Activated CD4-positive, alpha-beta T cell treated with anti-CD3 and anti-CD28 coated beads for 24 hours (primary cell): ENCODE results near the gene RBMS1.
A peak's percentile ranks its signal among the peaks of the same experiment; 100 is the strongest.

Source experiments
- DNase-seq, 2 donors: peaks; one replicate each; pipeline ENCODE4 v3.0.0-alpha.2; 2020; ENCODE audit warnings: low read depth in 2 of 2

The RBMS1 gene

GRCh38 chr2:160334028-160334741 is 159.4 kb downstream of the RBMS1 start:
- peak in 1 of 2 donors; percentile 18 for DNase-seq

- no peak for DNase-seq
Measured at GRCh38 chr2:160333324-160334027, 160.1 kb downstream of the RBMS1 start.

DNA sequence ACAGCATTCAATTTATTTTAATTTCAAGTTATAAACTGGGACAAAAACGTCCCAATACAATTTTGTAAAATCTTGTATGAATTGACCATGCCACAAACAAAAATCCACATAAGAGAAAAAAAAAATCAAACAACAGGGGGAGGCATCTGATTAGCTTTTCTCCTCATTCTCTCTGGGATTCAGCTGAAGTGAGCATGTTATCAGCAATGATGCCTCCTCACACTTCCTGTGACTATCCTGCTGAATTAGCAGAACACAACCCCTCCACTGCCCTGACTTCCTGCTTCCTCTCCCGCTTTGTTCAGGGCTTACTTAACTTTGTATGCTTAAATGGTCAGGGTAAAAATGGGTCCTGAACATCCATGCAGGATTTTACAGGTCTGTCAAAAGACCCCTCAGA is 161.3 kb downstream of the RBMS1 start:
- no peak for DNase-seq

- no peak for DNase-seq
Measured at GRCh38 chr2:160331258-160332025, 162.2 kb downstream of the RBMS1 start.

GRCh38 chr2:160328811-160329527 is 164.6 kb downstream of the RBMS1 start:
- DNase-seq: no peak

DNA sequence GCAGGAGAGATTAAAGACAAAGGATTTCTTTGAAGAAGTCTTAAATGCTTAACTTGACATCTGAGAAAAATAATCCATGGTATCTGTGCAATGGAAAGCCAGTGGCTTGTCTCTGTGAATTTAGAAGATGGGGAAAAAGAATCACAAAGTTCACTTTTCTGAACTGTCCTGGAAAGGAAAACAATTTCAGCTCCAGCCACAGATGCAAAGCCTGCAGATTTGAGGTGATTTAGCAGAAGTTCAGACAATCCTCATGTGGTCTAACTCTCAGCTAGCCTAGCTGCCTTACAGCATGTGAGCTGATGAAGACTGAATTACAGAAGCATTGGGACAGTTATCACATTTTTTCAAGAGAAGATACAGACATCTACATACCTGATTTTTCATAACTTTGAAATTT is 166.8 kb downstream of the RBMS1 start:
- no peak for DNase-seq

- DNase-seq: no peak
Measured at GRCh38 chr2:160325418-160325817, 168.2 kb downstream of the RBMS1 start.

DNA sequence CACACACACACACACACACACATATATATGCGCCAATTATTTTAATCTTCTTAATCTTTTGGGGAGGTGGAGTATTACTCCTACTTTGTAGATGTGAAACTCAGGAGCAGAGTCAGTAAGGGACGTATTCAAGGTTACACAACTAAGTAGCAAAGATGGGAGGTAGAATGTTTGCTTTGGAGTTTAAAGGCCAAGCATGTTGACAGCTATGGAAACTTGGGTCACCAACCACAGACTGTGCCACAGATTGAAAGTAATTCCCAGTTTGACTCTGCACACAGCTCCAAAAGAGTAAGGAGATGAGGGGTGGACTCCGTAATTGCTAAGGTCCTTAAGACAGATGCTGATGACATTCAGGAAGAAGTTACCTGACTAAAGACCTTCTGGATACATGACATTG is 168.7 kb downstream of the RBMS1 start:
- no peak for DNase-seq

DNA sequence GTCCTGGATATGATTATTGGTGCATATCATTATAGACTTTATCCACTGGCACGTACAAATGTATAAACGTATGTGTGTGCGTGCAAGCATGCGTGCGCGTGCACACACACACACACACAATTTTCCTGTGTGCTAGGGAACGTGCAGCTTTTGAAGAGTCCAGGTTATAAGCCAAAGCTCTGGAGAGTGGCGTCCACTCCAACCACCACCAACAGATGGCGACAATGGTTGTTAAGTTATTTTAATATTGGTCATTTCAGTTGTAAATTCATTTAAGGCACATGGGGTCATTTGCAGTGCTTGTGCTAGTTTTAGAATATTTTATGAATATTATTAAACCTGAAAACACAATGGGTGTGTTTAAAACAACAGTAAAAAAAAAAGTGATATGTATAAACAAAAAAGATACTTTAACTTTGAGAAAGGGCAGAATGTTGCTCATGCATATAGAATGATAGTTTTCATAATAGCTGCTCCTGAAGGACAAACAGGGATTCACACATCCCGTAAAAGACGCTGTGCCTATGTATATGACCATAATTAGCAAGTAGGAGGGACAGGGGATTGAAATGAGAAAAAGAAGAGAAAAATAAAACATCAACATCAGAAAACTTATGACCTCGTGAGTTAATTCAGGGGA is 169.3 kb downstream of the RBMS1 start:
- DNase-seq: peak in 1 of 2 donors; percentile 25

DNA sequence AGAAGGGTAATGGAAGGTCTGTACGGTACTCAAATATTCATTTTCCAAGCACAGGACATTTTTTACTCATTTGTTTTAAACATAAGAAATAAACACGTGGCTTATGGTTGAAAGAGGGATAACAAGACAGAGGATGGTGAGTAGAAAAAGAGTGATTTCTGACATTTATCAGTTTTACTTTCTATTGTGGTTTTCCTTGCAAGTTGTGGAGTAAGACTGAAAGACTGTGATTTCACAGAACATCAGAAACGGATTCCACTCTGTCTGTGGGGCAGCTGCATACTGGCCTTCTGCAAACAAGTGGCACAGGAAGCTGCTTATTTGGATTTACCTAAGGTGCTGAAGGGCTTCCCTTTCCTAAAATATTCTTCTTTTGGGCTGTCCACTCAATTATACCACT is 171.3 kb downstream of the RBMS1 start:
- DNase-seq: no peak

GRCh38 chr2:160321006-160321405 is 172.6 kb downstream of the RBMS1 start:
- no peak for DNase-seq

DNA sequence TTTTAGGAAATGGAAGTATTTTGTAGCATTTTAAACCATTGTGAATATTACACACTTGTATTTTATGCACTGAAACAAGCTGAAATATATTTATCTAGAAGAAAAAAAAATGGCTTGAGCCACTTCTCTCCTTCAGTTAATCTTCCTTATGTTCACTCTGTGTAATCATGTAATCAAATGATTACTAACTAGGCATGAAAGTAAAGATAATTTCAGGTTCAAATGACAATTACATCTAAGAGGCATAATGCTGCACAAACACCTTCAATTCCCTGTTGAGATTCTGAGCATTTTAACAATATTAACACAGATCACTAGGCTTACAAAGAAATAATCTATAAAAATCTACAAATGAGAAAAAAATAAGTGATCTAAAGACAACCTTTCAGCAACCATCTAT is 173.9 kb downstream of the RBMS1 start:
- no peak for DNase-seq

DNA sequence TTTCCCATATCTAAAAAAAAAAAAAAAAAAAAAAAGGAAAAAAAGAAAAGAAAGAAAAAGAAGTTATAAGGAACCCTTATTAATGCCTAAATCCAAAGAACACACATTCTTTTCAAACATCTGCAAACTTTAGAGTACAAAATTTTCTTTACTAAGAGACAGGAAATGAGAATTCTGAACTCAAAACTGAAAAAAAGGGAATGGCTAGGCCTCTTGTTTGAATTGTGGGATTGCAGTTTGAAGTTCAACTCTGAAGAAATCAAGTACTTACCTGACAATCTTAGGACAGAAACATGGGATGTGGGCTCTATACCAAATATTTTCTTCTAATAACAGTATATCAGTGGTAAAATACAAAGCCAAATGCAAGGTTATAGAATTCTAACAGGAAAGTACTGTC is 175.4 kb downstream of the RBMS1 start:
- DNase-seq: no peak

DNA sequence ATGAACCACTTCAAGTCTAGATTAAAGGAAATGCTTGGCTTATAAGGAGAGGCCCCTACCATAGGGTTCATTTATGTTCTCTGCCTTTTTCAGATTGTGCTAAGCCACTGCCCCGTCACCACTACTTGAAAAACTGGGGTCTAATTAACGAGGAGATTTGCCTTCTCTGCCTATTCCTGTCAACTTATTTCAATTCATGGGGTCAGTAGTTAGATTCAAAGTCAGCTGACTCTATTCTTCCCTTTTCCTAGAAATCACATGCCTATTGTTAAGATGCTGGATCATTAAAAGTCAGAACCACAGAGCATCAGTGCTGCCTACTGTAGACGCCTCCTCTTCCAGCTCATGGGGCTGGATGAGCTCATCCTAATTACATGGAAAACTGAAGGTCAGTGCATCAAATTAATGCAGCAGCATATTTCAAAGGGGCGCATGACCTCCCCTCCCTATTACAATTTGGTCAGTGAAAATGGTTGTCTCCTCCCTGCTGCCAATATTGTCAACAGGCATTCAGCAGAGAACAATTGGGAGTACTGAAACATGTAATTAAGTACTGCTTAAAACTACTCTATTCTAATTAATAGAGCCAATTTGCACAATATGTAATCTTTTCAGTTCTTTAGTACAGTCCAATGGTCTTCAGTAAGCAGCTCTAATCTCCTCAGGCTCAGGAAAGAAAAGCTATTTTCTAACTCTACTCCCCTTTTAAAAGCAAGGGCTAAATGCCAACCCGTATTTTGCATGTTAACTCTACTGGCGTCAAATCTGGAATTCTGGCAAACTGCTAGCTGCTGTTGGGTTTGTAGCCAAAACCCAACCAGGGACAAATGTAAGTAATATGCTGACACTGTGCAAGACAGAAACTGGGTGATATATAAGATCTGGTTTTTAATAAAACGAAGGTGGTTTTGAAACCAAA is 176.2 kb downstream of the RBMS1 start:
- no peak for DNase-seq

GRCh38 chr2:160315337-160315736 is 178.3 kb downstream of the RBMS1 start:
- DNase-seq: no peak

GRCh38 chr2:160310118-160310828 is 183.3 kb downstream of the RBMS1 start:
- DNase-seq: no peak

DNA sequence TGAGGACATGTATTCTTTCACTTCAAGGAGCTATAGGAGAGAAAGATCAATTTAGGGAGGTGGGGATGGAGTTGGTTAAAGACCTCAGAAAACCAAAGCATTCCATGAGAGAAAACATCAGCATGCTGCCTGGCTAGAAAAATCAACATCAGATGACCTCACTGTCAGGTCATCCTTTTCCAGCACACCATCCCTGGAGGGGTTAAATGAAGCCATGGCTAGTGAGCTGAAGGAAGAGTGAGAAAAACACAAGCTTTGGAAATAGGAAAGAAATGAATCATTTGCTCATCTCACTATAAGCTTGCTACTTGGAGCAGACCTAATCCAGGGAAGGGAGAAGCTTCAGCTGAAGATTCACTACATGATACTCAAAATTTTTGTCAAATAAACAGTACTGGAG is 184.0 kb downstream of the RBMS1 start:
- DNase-seq: no peak

- no peak for DNase-seq
Measured at GRCh38 chr2:160308915-160309314, 184.7 kb downstream of the RBMS1 start.

DNA sequence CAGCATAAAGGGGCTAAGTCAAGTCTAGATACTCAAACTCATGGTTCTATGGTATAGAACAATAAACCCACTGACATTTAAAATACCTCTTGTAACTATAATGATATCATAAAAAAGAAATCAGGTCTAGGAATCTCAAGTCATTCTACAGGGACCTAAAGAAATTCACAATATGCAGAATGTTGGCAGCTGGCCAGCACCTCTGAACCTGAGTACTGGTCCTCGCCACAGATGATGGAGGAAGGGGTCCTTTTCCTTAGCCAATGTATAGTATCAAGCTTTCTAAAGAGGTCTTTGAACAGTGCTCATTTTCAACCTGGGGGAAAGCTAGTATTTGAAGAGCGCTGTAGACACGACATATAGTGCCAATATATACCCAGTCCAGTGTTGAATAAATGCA is 185.1 kb downstream of the RBMS1 start:
- DNase-seq: no peak

DNA sequence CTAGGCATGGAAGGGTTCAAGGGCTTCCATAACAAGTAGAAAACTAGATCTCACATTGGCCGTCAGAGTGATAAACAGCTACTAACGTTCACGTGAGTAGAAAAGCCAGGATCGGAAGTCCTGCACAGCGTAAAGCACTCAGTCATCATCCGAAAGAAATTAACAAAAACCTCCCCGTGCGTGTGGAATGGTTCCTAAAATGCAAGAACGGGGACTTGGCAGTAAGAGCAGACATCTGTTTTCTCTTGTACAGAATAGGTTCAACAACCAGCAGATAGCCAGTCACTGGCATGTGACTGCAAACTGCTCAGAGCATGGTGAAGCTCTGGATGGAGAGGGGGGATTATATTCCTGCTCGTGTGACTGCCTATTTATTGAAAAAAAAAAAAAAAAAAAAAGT is 186.6 kb downstream of the RBMS1 start:
- DNase-seq: no peak
